Ovary (tissue), 9 donors: Measurements from ENCODE around the gene NXNL2. TPM values are rescaled to one million over a fixed set of nuclear protein-coding genes. Genes with fewer than 3 reads are reported as not detected.

Experiments used
- DNase-seq, 5 donors: peaks; one replicate each; pipeline ENCODE4 v3.0.0-alpha.2; 2019 to 2020
- H3K27ac ChIP-seq, 2 donors: fragments of 200-600 bp; one replicate each; pipeline versions ENCODE4 v1.5.1 to v1.8.0; 2019 to 2022
- H3K27me3 ChIP-seq: fragments of 200-600 bp; one replicate; pipeline ENCODE4 v1.8.0; 2022
- H3K36me3 ChIP-seq: fragments of 200-600 bp; sonication (generic); one replicate; pipeline ENCODE4 v1.5.1; 2019
- H3K4me1 ChIP-seq: one replicate; pipeline ENCODE4 v1.8.1; 2013; ENCODE audit warnings: mild to moderate bottlenecking, moderate library complexity; ENCODE audit not compliant: insufficient read depth
- H3K4me3 ChIP-seq: fragments of 200-600 bp; sonication (generic); one replicate; pipeline ENCODE4 v1.5.1; 2017
- H3K9me3 ChIP-seq, 2 donors: fragments of 200-600 bp in 1 of 2; sonication (generic) in 1 of 2; one replicate each; pipeline versions ENCODE4 v1.5.1 to v1.8.1; 2013 to 2019; ENCODE audit warnings: mild to moderate bottlenecking in 1 of 2, moderate library complexity in 1 of 2
- CTCF ChIP-seq, 3 donors: fragments of 450-650 bp in 2 of 3; fragments of 200-600 bp in 1 of 3; IDR thresholded peaks; one replicate each; pipeline versions ENCODE4 v1.5.1 to v1.8.0; 2016 to 2022; ENCODE audit warnings: antibody characterized with exemption in 3 of 3, mild to moderate bottlenecking in 1 of 3
- EP300 ChIP-seq: sonication (generic); formaldehyde crosslinking; IDR thresholded peaks from one replicate; pipeline ENCODE4 v1.6.1; 2017; ENCODE audit warnings: antibody characterized with exemption
- POLR2A ChIP-seq: fragments of 450-650 bp; IDR thresholded peaks from one replicate; pipeline ENCODE4 v1.6.1; 2017; ENCODE audit warnings: antibody characterized with exemption, mild to moderate bottlenecking, moderate library complexity
- WGBS, 3 donors: extraction: QIAGEN DNeasy Blood & Tissue Kit in 1 of 3; methylation state at CpG; one replicate each; pipeline versions ENCODE4 v1.1.5 to v1.1.7; 2013 to 2017; 5-methylcytosine and 5-hydroxymethylcytosine counted together
- intact Hi-C, 4 donors: fragments of 100-400 bp; cut with DNase I; formaldehyde crosslinking; loops; one replicate each; pipeline versions ENCODE4 v1.11.0 to v1.15.1; 2022 to 2023
- polyA plus RNA-seq, 2 donors: library from polyadenylated mRNA; stranded (reverse); fragments of 200-250 nt in 1 of 2; fragments of 350-450 nt in 1 of 2; fragmentation: Illumina TruSeq in 1 of 2; extraction: RNeasy Lipid Tissue Mini Kit (QIAGEN cat#74804) in 1 of 2; gene quantifications; one replicate each; pipeline ENCODE4 v1.2.3, GENCODE V29; 2013 to 2014
- total RNA-seq, 7 donors: library from RNA; depleted of rRNA in 2 of 7; stranded (reverse); fragments of >200 nt in 2 of 7; fragmentation: NEBNext Ultra II Directional in 3 of 7; extraction: Animal tissue kit (Norgen Biotek cat#: 25700) in 3 of 7; gene quantifications; one replicate each; pipeline versions ENCODE4 v1.1.0 to v1.2.4, GENCODE V29; 2016 to 2023
- donor health status: DM: no; HTN: no; CAD: no; lungs with moderate emphysema.
- donor health status: DM: no; HTN: no; CAD: no.
- donor health status: Bipolar disorder and iron deficiency.
- donor health status: DM: yes; HTN: yes; CAD: no.
- donor health status: DM: no; HTN: no; CAD: no.
- donor health status: DM: yes; HTN: yes; CAD: no.

The NXNL2 gene
- total and polyA plus RNA-seq, 9 donors: 1.9 to 52.4 (median 4.3) TPM

GRCh38 chr9:88583901-88584596 lies 49.1 kb downstream of the NXNL2 start:
- no peak for TF ChIP-seq POLR2A
- TF ChIP-seq EP300: no peak
- no peak for TF ChIP-seq CTCF (IDR thresholded peaks at IDR 0.05)
- Histone ChIP-seq H3K4me1 (no peaks in the 10 kb centered on the region), H3K9me3 (no peaks in the 10 kb centered on the region), H3K27ac (no peak overlapping the region), H3K27me3 (no peaks in the 10 kb centered on the region), H3K4me3 (no peak overlapping the region), H3K36me3 (no peaks in the 10 kb centered on the region)
- no peak for DNase-seq
- 17 to 38% (median 35%) methylated on average over 8 of the region's 8 CpGs for WGBS, 3 donors
- intact Hi-C loops: loop anchor here in 1 of 4 donors (1.0 kb wide), 1 partner anchor 15 kb away; no protein-coding TSS in a partner anchor

GRCh38 chr9:88585426-88585825 lies 50.4 kb downstream of the NXNL2 start:
- 70 to 74% (median 74%) methylated on average over 1 of the region's 1 CpG for WGBS, 3 donors
- DNase-seq: no peak
- H3K4me3 ChIP-seq: no peak overlapping the region
- no peaks in the 10 kb centered on the region for H3K9me3 ChIP-seq
- no peak overlapping the region for H3K27ac ChIP-seq
- TF ChIP-seq POLR2A (no peak), CTCF (IDR thresholded peaks at IDR 0.05) (no peak), EP300 (no peak)
- H3K36me3 ChIP-seq: no peaks in the 10 kb centered on the region
- no peaks in the 10 kb centered on the region for H3K4me1 ChIP-seq
- intact Hi-C loops: no loop called here
- H3K27me3 ChIP-seq: no peaks in the 10 kb centered on the region

GRCh38 chr9:88586452-88586851 lies 51.5 kb downstream of the NXNL2 start:
- intact Hi-C loops: no loop called here
- Histone ChIP-seq H3K27me3 (no peaks in the 10 kb centered on the region), H3K27ac (no peak overlapping the region), H3K4me3 (no peak overlapping the region), H3K4me1 (no peaks in the 10 kb centered on the region), H3K36me3 (no peaks in the 10 kb centered on the region), H3K9me3 (no peaks in the 10 kb centered on the region)
- DNase-seq: no peak
- WGBS, 3 donors: 90 to 92% (median 91%) methylated on average over 3 of the region's 3 CpGs
- TF ChIP-seq POLR2A (no peak), EP300 (no peak), CTCF (IDR thresholded peaks at IDR 0.05) (no peak)

GRCh38 chr9:88587182-88587581 lies 52.2 kb downstream of the NXNL2 start:
- Histone ChIP-seq H3K4me1 (no peaks in the 10 kb centered on the region), H3K9me3 (no peaks in the 10 kb centered on the region), H3K36me3 (no peaks in the 10 kb centered on the region), H3K27me3 (no peaks in the 10 kb centered on the region), H3K4me3 (no peak overlapping the region), H3K27ac (no peak overlapping the region)
- WGBS, 3 donors: 72 to 81% (median 73%) methylated on average over 3 of the region's 3 CpGs
- TF ChIP-seq CTCF (IDR thresholded peaks at IDR 0.05) (no peak), EP300 (no peak), POLR2A (no peak)
- intact Hi-C loops: no loop called here
- DNase-seq: no peak
